Body of pancreas (tissue), 4 donors: Measurements from ENCODE around the gene KPNA4. TPM values are rescaled to one million over a fixed set of nuclear protein-coding genes. Genes with fewer than 3 reads are reported as not detected.
A peak's percentile ranks its signal among the peaks of the same experiment; 100 is the strongest.

ENCODE experiments used
- ATAC-seq: fragments of 150-250 bp; one replicate; pipeline ENCODE4 v1.9.1; 2016
- DNase-seq, 4 donors: peaks; one replicate each; pipeline ENCODE4 v3.0.0-alpha.2; 2019
- H3K27ac ChIP-seq, 4 donors: fragments of 200-600 bp; sonication (generic); 1 replicate in 3 of 4; 2 replicates in 1 of 4; pipeline versions ENCODE4 v1.5.1 to v1.6.1; 2016 to 2019; ENCODE audit warnings: mild to moderate bottlenecking in 1 of 4, mixed read lengths in 1 of 4, moderate library complexity in 1 of 4
- H3K27me3 ChIP-seq, 2 donors: fragments of 200-600 bp; sonication (generic); one replicate each; pipeline ENCODE4 v1.6.0; 2016; ENCODE audit warnings: mild to moderate bottlenecking in 1 of 2
- H3K36me3 ChIP-seq, 2 donors: fragments of 200-600 bp; sonication (generic); replicated peaks in 1 of 2; 2 replicates each; pipeline ENCODE4 v1.5.1; 2016; ENCODE audit warnings: low read depth in 2 of 2; ENCODE audit not compliant: insufficient read depth in 1 of 2
- H3K4me1 ChIP-seq: fragments of 200-600 bp; sonication (generic); one replicate; pipeline ENCODE4 v1.6.0; 2016
- H3K4me3 ChIP-seq, 2 donors: fragments of 200-600 bp; sonication (generic); 1 replicate in 1 of 2; 2 replicates in 1 of 2; pipeline ENCODE4 v1.5.1; 2016 to 2019
- H3K9me3 ChIP-seq, 3 donors: fragments of 200-600 bp; sonication (generic); 1 replicate in 2 of 3; 2 replicates in 1 of 3; pipeline ENCODE4 v1.5.1; 2016
- CTCF ChIP-seq, 7 experiments: fragments of 450-650 bp in 4 of 7; fragments of 200-600 bp in 3 of 7; sonication (generic) in 3 of 7; IDR thresholded peaks; one replicate each; pipeline ENCODE4 v1.5.1; 2016 to 2019; ENCODE audit warnings: antibody characterized with exemption in 7 of 7
- POLR2A ChIP-seq, 3 donors: fragments of 450-650 bp; IDR thresholded peaks; one replicate each; pipeline ENCODE4 v1.6.1; 2016; ENCODE audit warnings: antibody characterized with exemption in 3 of 3, mild to moderate bottlenecking in 2 of 3
- WGBS, 2 donors: methylation state at CpG; one replicate each; pipeline ENCODE4 v1.1.5; 2017; 5-methylcytosine and 5-hydroxymethylcytosine counted together
- intact Hi-C: fragments of 100-400 bp; cut with DNase I; formaldehyde crosslinking; loops from one replicate; pipeline ENCODE4 v1.15.1; 2023
- total RNA-seq, 2 donors: library from RNA; depleted of rRNA; stranded (reverse); fragments of >200 nt; gene quantifications; one replicate each; pipeline ENCODE4 v1.1.0, GENCODE V29; 2016

The KPNA4 gene
- total RNA-seq, result 10 to 100 TPM in 1 of 2 donors, 1 to 10 TPM in 1; 9.6 to 14.3 TPM

- DNase-seq (peak; percentile 97 to 98 (median 97)), ATAC-seq (peak; percentile 95)
- H3K36me3 ChIP-seq, result no peaks in the 10 kb centered on the region
- H3K27me3 ChIP-seq, result no peaks in the 10 kb centered on the region
- WGBS, 2 donors, result 1% methylated on average over 56 to 65 of the region's 71 CpGs
- peak within 1 kb of the TSS; percentile 92 to 98 (median 97) for H3K27ac ChIP-seq
- H3K4me1 ChIP-seq, result peaks cover 39% of the 10 kb centered on the region
- no peaks in the 10 kb centered on the region for H3K9me3 ChIP-seq
- TF ChIP-seq POLR2A (IDR thresholded peaks at IDR 0.05) (peak; percentile 78 to 90 (median 90)), CTCF (IDR thresholded peaks at IDR 0.05) (no peak)
- peak within 1 kb of the TSS; percentile 32 to 89 for H3K4me3 ChIP-seq
- intact Hi-C loops, result no loop called here
Measured at GRCh38 chr3:160565442-160566403, at the start of gene KPNA4. Gene KPNA4 (minus strand): TSS chr3:160565571. CDS start chr3:160565282, 289 bp downstream.

- H3K27ac ChIP-seq, result no peak overlapping the region
- TF ChIP-seq CTCF (IDR thresholded peaks at IDR 0.05) (no peak), POLR2A (IDR thresholded peaks at IDR 0.05) (no peak)
- no peaks in the 10 kb centered on the region for H3K36me3 ChIP-seq
- 88 to 94% methylated on average over 1 of the region's 1 CpG for WGBS, 2 donors
- H3K27me3 ChIP-seq, result no peaks in the 10 kb centered on the region
- no peak for ATAC-seq
- no peaks in the 10 kb centered on the region for H3K9me3 ChIP-seq
- peaks cover 12% of the 10 kb centered on the region for H3K4me1 ChIP-seq
- no peak overlapping the region for H3K4me3 ChIP-seq
- DNase-seq, result no peak
- intact Hi-C loops, result no loop called here
Measured at GRCh38 chr3:160613661-160614060, 48.3 kb upstream of the KPNA4 start.

GRCh38 chr3:160612386-160613075, 47.2 kb upstream of the KPNA4 start:
- DNase-seq (no peak), ATAC-seq (no peak)
- TF ChIP-seq POLR2A (IDR thresholded peaks at IDR 0.05), result no peak
- TF ChIP-seq CTCF (IDR thresholded peaks at IDR 0.05), result no peak
- H3K9me3 ChIP-seq, result no peaks in the 10 kb centered on the region
- WGBS, 2 donors, result 52 to 57% methylated on average over 3 of the region's 3 CpGs
- H3K4me1 ChIP-seq, result peaks cover under 1% of the 10 kb centered on the region
- H3K4me3 ChIP-seq, result no peak overlapping the region
- intact Hi-C loops, result no loop called here
- H3K36me3 ChIP-seq, result no peaks in the 10 kb centered on the region
- no peak overlapping the region for H3K27ac ChIP-seq
- H3K27me3 ChIP-seq, result no peaks in the 10 kb centered on the region

GRCh38 chr3:160611141-160611540, 45.8 kb upstream of the KPNA4 start:
- TF ChIP-seq CTCF (IDR thresholded peaks at IDR 0.05) (no peak), POLR2A (IDR thresholded peaks at IDR 0.05) (no peak)
- 77 to 80% methylated on average over 3 of the region's 3 CpGs for WGBS, 2 donors
- H3K4me1 ChIP-seq, result no peaks in the 10 kb centered on the region
- DNase-seq (no peak), ATAC-seq (no peak)
- H3K27me3 ChIP-seq, result no peaks in the 10 kb centered on the region
- no peaks in the 10 kb centered on the region for H3K9me3 ChIP-seq
- intact Hi-C loops, result no loop called here
- H3K27ac ChIP-seq, result no peak overlapping the region
- no peaks in the 10 kb centered on the region for H3K36me3 ChIP-seq
- no peak overlapping the region for H3K4me3 ChIP-seq
